T-helper 2 cell treated with Interferon-gamma antibody and Interleukin-4, amounts not matched to agents 5 μg/mL and 100 μg/mL, for 36 hours (primary cell): ENCODE results near the gene KDM4B.

Source experiments
- DNase-seq: peaks from one replicate; pipeline ENCODE4 v3.0.0; 2021; ENCODE audit warnings: low spot score
- H3K27ac Mint-ChIP-seq: one replicate; pipeline ENCODE4 v1.8.0; 2021; ENCODE audit warnings: mild to moderate bottlenecking, mixed read lengths
- H3K27me3 Mint-ChIP-seq: one replicate; pipeline ENCODE4 v1.8.0; 2021; ENCODE audit warnings: low read depth, mixed read lengths
- H3K36me3 Mint-ChIP-seq: one replicate; pipeline ENCODE4 v1.8.0; 2021; ENCODE audit warnings: low read depth, mixed read lengths
- H3K4me1 Mint-ChIP-seq: one replicate; pipeline ENCODE4 v1.8.0; 2021; ENCODE audit warnings: low read depth, mixed read lengths
- H3K4me3 Mint-ChIP-seq: one replicate; pipeline ENCODE4 v1.8.0; 2022; ENCODE audit warnings: mild to moderate bottlenecking, moderate library complexity, mixed read lengths
- H3K9me3 Mint-ChIP-seq: one replicate; pipeline ENCODE4 v1.8.0; 2021; ENCODE audit warnings: mixed read lengths

Gene KDM4B

GRCh38 chr19:5172859-5173630 lies 204.1 kb downstream of the KDM4B start:
- no peak for DNase-seq
- Mint-ChIP-seq H3K4me3 (no peak overlapping the region), H3K4me1 (no peaks in the 10 kb centered on the region), H3K27ac (no peak overlapping the region), H3K27me3 (no peaks in the 10 kb centered on the region), H3K36me3 (no peaks in the 10 kb centered on the region), H3K9me3 (no peaks in the 10 kb centered on the region)

GRCh38 chr19:5173993-5174392 lies 205.1 kb downstream of the KDM4B start:
- Mint-ChIP-seq H3K4me3 (no peak overlapping the region), H3K27me3 (no peaks in the 10 kb centered on the region), H3K27ac (no peak overlapping the region), H3K9me3 (no peaks in the 10 kb centered on the region), H3K36me3 (no peaks in the 10 kb centered on the region), H3K4me1 (no peaks in the 10 kb centered on the region)
- DNase-seq, result no peak

- Mint-ChIP-seq H3K9me3 (no peaks in the 10 kb centered on the region), H3K27me3 (no peaks in the 10 kb centered on the region), H3K36me3 (no peaks in the 10 kb centered on the region), H3K27ac (no peak overlapping the region), H3K4me1 (no peaks in the 10 kb centered on the region), H3K4me3 (no peak overlapping the region)
- no peak for DNase-seq
Observed at GRCh38 chr19:5177745-5178450, 209.0 kb downstream of the KDM4B start.

- Mint-ChIP-seq H3K4me3 (no peak overlapping the region), H3K27ac (no peak overlapping the region), H3K36me3 (no peaks in the 10 kb centered on the region), H3K27me3 (no peaks in the 10 kb centered on the region), H3K9me3 (no peaks in the 10 kb centered on the region), H3K4me1 (no peaks in the 10 kb centered on the region)
- DNase-seq, result no peak
Observed at GRCh38 chr19:5178841-5179240, 209.9 kb downstream of the KDM4B start.

- Mint-ChIP-seq H3K36me3 (no peaks in the 10 kb centered on the region), H3K27ac (no peak overlapping the region), H3K9me3 (no peaks in the 10 kb centered on the region), H3K4me3 (no peak overlapping the region), H3K4me1 (no peaks in the 10 kb centered on the region), H3K27me3 (no peaks in the 10 kb centered on the region)
- no peak for DNase-seq
Observed at GRCh38 chr19:5179256-5179655, 210.3 kb downstream of the KDM4B start.

- H3K4me1 Mint-ChIP-seq, result no peaks in the 10 kb centered on the region
- no peaks in the 10 kb centered on the region for H3K36me3 Mint-ChIP-seq
- H3K27ac Mint-ChIP-seq, result no peak overlapping the region
- no peaks in the 10 kb centered on the region for H3K9me3 Mint-ChIP-seq
- no peak for DNase-seq
- no peaks in the 10 kb centered on the region for H3K27me3 Mint-ChIP-seq
- no peak overlapping the region for H3K4me3 Mint-ChIP-seq
Observed at GRCh38 chr19:5181329-5181728, 212.4 kb downstream of the KDM4B start.

GRCh38 chr19:5182751-5183150 lies 213.8 kb downstream of the KDM4B start:
- no peak overlapping the region for H3K4me3 Mint-ChIP-seq
- H3K27ac Mint-ChIP-seq, result no peak overlapping the region
- DNase-seq, result no peak
- H3K36me3 Mint-ChIP-seq, result no peaks in the 10 kb centered on the region
- H3K27me3 Mint-ChIP-seq, result no peaks in the 10 kb centered on the region
- H3K9me3 Mint-ChIP-seq, result no peaks in the 10 kb centered on the region
- no peaks in the 10 kb centered on the region for H3K4me1 Mint-ChIP-seq

- no peaks in the 10 kb centered on the region for H3K9me3 Mint-ChIP-seq
Observed at GRCh38 chr19:5183616-5184015, 214.7 kb downstream of the KDM4B start.

GRCh38 chr19:5184930-5185329 lies 216.0 kb downstream of the KDM4B start:
- H3K27ac Mint-ChIP-seq, result no peak overlapping the region
- no peaks in the 10 kb centered on the region for H3K4me1 Mint-ChIP-seq
- H3K27me3 Mint-ChIP-seq, result no peaks in the 10 kb centered on the region
- no peak for DNase-seq
- no peaks in the 10 kb centered on the region for H3K9me3 Mint-ChIP-seq
- H3K36me3 Mint-ChIP-seq, result no peaks in the 10 kb centered on the region
- no peak overlapping the region for H3K4me3 Mint-ChIP-seq

More at GRCh38 chr19:5183616-5184015, 214.7 kb downstream of the KDM4B start:
- no peak overlapping the region for H3K4me3 Mint-ChIP-seq
- DNase-seq, result no peak
- no peaks in the 10 kb centered on the region for H3K4me1 Mint-ChIP-seq
- H3K27me3 Mint-ChIP-seq, result no peaks in the 10 kb centered on the region
- no peak overlapping the region for H3K27ac Mint-ChIP-seq
- H3K36me3 Mint-ChIP-seq, result no peaks in the 10 kb centered on the region

GRCh38 chr19:5186293-5187050 lies 217.6 kb downstream of the KDM4B start:
- Mint-ChIP-seq H3K9me3 (no peaks in the 10 kb centered on the region), H3K4me3 (no peak overlapping the region), H3K27ac (no peak overlapping the region), H3K4me1 (no peaks in the 10 kb centered on the region), H3K36me3 (no peaks in the 10 kb centered on the region), H3K27me3 (no peaks in the 10 kb centered on the region)
- DNase-seq, result no peak

- Mint-ChIP-seq H3K4me1 (no peaks in the 10 kb centered on the region), H3K36me3 (no peaks in the 10 kb centered on the region), H3K9me3 (no peaks in the 10 kb centered on the region), H3K27ac (no peak overlapping the region), H3K4me3 (no peak overlapping the region), H3K27me3 (no peaks in the 10 kb centered on the region)
- no peak for DNase-seq
Observed at GRCh38 chr19:5188548-5189317, 219.8 kb downstream of the KDM4B start.

- Mint-ChIP-seq H3K27me3 (no peaks in the 10 kb centered on the region), H3K4me1 (no peaks in the 10 kb centered on the region), H3K9me3 (no peaks in the 10 kb centered on the region), H3K27ac (no peak overlapping the region), H3K36me3 (no peaks in the 10 kb centered on the region), H3K4me3 (no peak overlapping the region)
- DNase-seq, result no peak
Observed at GRCh38 chr19:5189318-5189607, 220.3 kb downstream of the KDM4B start.

- Mint-ChIP-seq H3K27ac (no peak overlapping the region), H3K36me3 (no peaks in the 10 kb centered on the region), H3K4me3 (no peak overlapping the region), H3K27me3 (no peaks in the 10 kb centered on the region), H3K4me1 (no peaks in the 10 kb centered on the region), H3K9me3 (no peaks in the 10 kb centered on the region)
- DNase-seq, result no peak
Observed at GRCh38 chr19:5191091-5191490, 222.2 kb downstream of the KDM4B start.

- H3K4me3 Mint-ChIP-seq, result no peak overlapping the region
- DNase-seq, result no peak
- H3K36me3 Mint-ChIP-seq, result no peaks in the 10 kb centered on the region
- H3K27ac Mint-ChIP-seq, result no peak overlapping the region
- no peaks in the 10 kb centered on the region for H3K9me3 Mint-ChIP-seq
- H3K27me3 Mint-ChIP-seq, result no peaks in the 10 kb centered on the region
- H3K4me1 Mint-ChIP-seq, result no peaks in the 10 kb centered on the region
Observed at GRCh38 chr19:5192568-5192967, 223.7 kb downstream of the KDM4B start.
